Astrocyte (in vitro differentiated cells and primary cell): Measurements from ENCODE around the gene IDH3A. TPM values are rescaled to one million over a fixed set of nuclear protein-coding genes. Genes with fewer than 3 reads are reported as not detected.

Source experiments
- DNase-seq: peaks from one replicate; pipeline ENCODE4 v3.0.0-alpha.2; 2010; ENCODE audit warnings: low read depth
- FAIRE-seq: peaks from 2 replicates; lab custom pipeline; 2011; peaks lifted over from hg19 to GRCh38; lab: Jason Lieb, UNC
- H2AFZ ChIP-seq: 2 replicates; pipeline ENCODE4 v1.6.0; 2012; ENCODE audit warnings: low read depth, low read length, inconsistent platforms
- H3K27ac ChIP-seq: 2 replicates; pipeline ENCODE4 v1.5.1; 2011; ENCODE audit warnings: low read depth, low read length, inconsistent platforms
- H3K27me3 ChIP-seq: 2 replicates; pipeline ENCODE4 v1.6.0; 2011; ENCODE audit warnings: low read length, inconsistent platforms; ENCODE audit not compliant: insufficient read depth
- H3K36me3 ChIP-seq: 2 replicates; pipeline ENCODE4 v1.5.1; 2011; ENCODE audit warnings: low read length, inconsistent platforms; ENCODE audit not compliant: insufficient read depth
- H3K4me1 ChIP-seq: 2 replicates; pipeline ENCODE4 v1.5.1; 2011; ENCODE audit warnings: low read length, inconsistent platforms; ENCODE audit not compliant: insufficient read depth
- H3K4me2 ChIP-seq: 2 replicates; pipeline ENCODE4 v1.6.0; 2012; ENCODE audit warnings: low read length, inconsistent platforms
- H3K4me3 ChIP-seq: 2 replicates; pipeline ENCODE4 v1.5.1; 2011; ENCODE audit warnings: low read depth, mild to moderate bottlenecking, low read length, inconsistent platforms; ENCODE audit not compliant: insufficient read depth
- H3K79me2 ChIP-seq: 2 replicates; pipeline ENCODE4 v1.6.0; 2012; ENCODE audit warnings: mild to moderate bottlenecking, low read length, inconsistent platforms; ENCODE audit not compliant: insufficient read depth
- H3K9ac ChIP-seq: 2 replicates; pipeline ENCODE4 v1.6.0; 2012; ENCODE audit warnings: mild to moderate bottlenecking, low read length, inconsistent platforms
- H3K9me3 ChIP-seq: 2 replicates; pipeline ENCODE4 v1.5.1; 2012; ENCODE audit warnings: low read depth, mild to moderate bottlenecking, low read length, inconsistent platforms; ENCODE audit not compliant: insufficient read depth
- H4K20me1 ChIP-seq: 2 replicates; pipeline ENCODE4 v1.6.0; 2012; ENCODE audit warnings: low read length, inconsistent platforms; ENCODE audit not compliant: insufficient read depth
- H3K27ac Mint-ChIP-seq: one replicate; pipeline ENCODE4 v1.8.0; 2021; ENCODE audit warnings: mild to moderate bottlenecking, mixed read lengths; ENCODE audit not compliant: unreplicated experiment
- H3K27me3 Mint-ChIP-seq: one replicate; pipeline ENCODE4 v1.8.0; 2021; ENCODE audit warnings: low read depth, mixed read lengths; ENCODE audit not compliant: unreplicated experiment
- H3K36me3 Mint-ChIP-seq: one replicate; pipeline ENCODE4 v1.8.0; 2021; ENCODE audit warnings: low read depth, mixed read lengths; ENCODE audit not compliant: unreplicated experiment
- H3K4me1 Mint-ChIP-seq: one replicate; pipeline ENCODE4 v1.8.0; 2021; ENCODE audit warnings: low read depth, mixed read lengths; ENCODE audit not compliant: unreplicated experiment
- H3K4me3 Mint-ChIP-seq: one replicate; pipeline ENCODE4 v1.8.0; 2021; ENCODE audit warnings: mild to moderate bottlenecking, moderate library complexity, mixed read lengths; ENCODE audit not compliant: unreplicated experiment
- H3K9me3 Mint-ChIP-seq: one replicate; pipeline ENCODE4 v1.8.0; 2021; ENCODE audit warnings: mild to moderate bottlenecking, mixed read lengths; ENCODE audit not compliant: unreplicated experiment
- EZH2 ChIP-seq: IDR thresholded peaks from 2 replicates; pipeline ENCODE4 v1.6.1; 2012; ENCODE audit warnings: mild to moderate bottlenecking, low read length, inconsistent platforms; ENCODE audit not compliant: insufficient read depth
- total RNA-seq: library from RNA; stranded (reverse); gene quantifications from 2 replicates; pipeline ENCODE4 v1.2.1, GENCODE V29; 2021
- TF ChIP-seq, protein P1 (sequence below): IDR thresholded peaks from 2 replicates; pipeline ENCODE4 v1.5.1; 2011; ENCODE audit warnings: low read depth, mild to moderate bottlenecking, inconsistent platforms, low read length, moderate library complexity; ENCODE audit not compliant: insufficient read depth

IDH3A gene
- total RNA-seq, 1 donor from 2014 or later: 36.3 TPM

- Mint-ChIP-seq H3K9me3 (no peaks in the 10 kb centered on the region), H3K4me1 (peaks cover 6% of the 10 kb centered on the region)
Measured at GRCh38 chr15:78133801-78134200, 15.4 kb upstream of the IDH3A start.

GRCh38 chr15:78139578-78139977 is 9.6 kb upstream of the IDH3A start:
- Histone ChIP-seq H3K4me3 (no peak overlapping the region), H3K36me3 (no peaks in the 10 kb centered on the region), H2AFZ (no peak overlapping the region), H3K4me2 (no peak overlapping the region), H3K4me1 (no peaks in the 10 kb centered on the region), H3K9me3 (no peaks in the 10 kb centered on the region), H3K9ac (no peak overlapping the region), H3K27ac (no peak overlapping the region), H3K27me3 (no peaks in the 10 kb centered on the region), H3K79me2 (no peaks in the 10 kb centered on the region), H4K20me1 (no peaks in the 10 kb centered on the region)
- H3K4me3 Mint-ChIP-seq: no peak overlapping the region
- H3K36me3 Mint-ChIP-seq: no peaks in the 10 kb centered on the region
- no peak for DNase-seq
- no peaks in the 10 kb centered on the region for H3K9me3 Mint-ChIP-seq
- H3K4me1 Mint-ChIP-seq: peaks cover 2% of the 10 kb centered on the region
- FAIRE-seq: no peak
- no peak for TF ChIP-seq EZH2
- TF ChIP-seq, protein P1, sequence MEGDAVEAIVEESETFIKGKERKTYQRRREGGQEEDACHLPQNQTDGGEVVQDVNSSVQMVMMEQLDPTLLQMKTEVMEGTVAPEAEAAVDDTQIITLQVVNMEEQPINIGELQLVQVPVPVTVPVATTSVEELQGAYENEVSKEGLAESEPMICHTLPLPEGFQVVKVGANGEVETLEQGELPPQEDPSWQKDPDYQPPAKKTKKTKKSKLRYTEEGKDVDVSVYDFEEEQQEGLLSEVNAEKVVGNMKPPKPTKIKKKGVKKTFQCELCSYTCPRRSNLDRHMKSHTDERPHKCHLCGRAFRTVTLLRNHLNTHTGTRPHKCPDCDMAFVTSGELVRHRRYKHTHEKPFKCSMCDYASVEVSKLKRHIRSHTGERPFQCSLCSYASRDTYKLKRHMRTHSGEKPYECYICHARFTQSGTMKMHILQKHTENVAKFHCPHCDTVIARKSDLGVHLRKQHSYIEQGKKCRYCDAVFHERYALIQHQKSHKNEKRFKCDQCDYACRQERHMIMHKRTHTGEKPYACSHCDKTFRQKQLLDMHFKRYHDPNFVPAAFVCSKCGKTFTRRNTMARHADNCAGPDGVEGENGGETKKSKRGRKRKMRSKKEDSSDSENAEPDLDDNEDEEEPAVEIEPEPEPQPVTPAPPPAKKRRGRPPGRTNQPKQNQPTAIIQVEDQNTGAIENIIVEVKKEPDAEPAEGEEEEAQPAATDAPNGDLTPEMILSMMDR: no peak
- no peak overlapping the region for H3K27ac Mint-ChIP-seq
- H3K27me3 Mint-ChIP-seq: peaks cover 7% of the 10 kb centered on the region

More at GRCh38 chr15:78133801-78134200, 15.4 kb upstream of the IDH3A start:
- H3K36me3 ChIP-seq: no peaks in the 10 kb centered on the region
- Mint-ChIP-seq H3K27ac (no peak overlapping the region), H3K27me3 (peaks cover 10% of the 10 kb centered on the region), H3K4me3 (no peak overlapping the region), H3K36me3 (no peaks in the 10 kb centered on the region)
- no peak overlapping the region for H2AFZ ChIP-seq
- no peak overlapping the region for H3K27ac ChIP-seq
- H3K79me2 ChIP-seq: no peaks in the 10 kb centered on the region
- no peaks in the 10 kb centered on the region for H3K27me3 ChIP-seq
- DNase-seq (no peak), FAIRE-seq (no peak)
- no peak overlapping the region for H3K4me3 ChIP-seq
- no peak overlapping the region for H3K9ac ChIP-seq
- H4K20me1 ChIP-seq: no peaks in the 10 kb centered on the region
- H3K4me2 ChIP-seq: no peak overlapping the region
- peaks cover 5% of the 10 kb centered on the region for H3K4me1 ChIP-seq
- TF ChIP-seq, protein P1: no peak
- TF ChIP-seq EZH2: no peak
- H3K9me3 ChIP-seq: no peaks in the 10 kb centered on the region

- H3K4me3 ChIP-seq: no peak overlapping the region
- no peak for TF ChIP-seq EZH2
- TF ChIP-seq, protein P1: no peak
- H4K20me1 ChIP-seq: no peaks in the 10 kb centered on the region
- DNase-seq (no peak), FAIRE-seq (no peak)
- Mint-ChIP-seq H3K27me3 (peaks cover 7% of the 10 kb centered on the region), H3K4me1 (peaks cover 2% of the 10 kb centered on the region), H3K36me3 (no peaks in the 10 kb centered on the region), H3K4me3 (no peak overlapping the region), H3K27ac (no peak overlapping the region), H3K9me3 (no peaks in the 10 kb centered on the region)
- H3K27ac ChIP-seq: no peak overlapping the region
- no peaks in the 10 kb centered on the region for H3K36me3 ChIP-seq
- H2AFZ ChIP-seq: no peak overlapping the region
- H3K9ac ChIP-seq: no peak overlapping the region
- H3K4me1 ChIP-seq: no peaks in the 10 kb centered on the region
- no peak overlapping the region for H3K4me2 ChIP-seq
- H3K27me3 ChIP-seq: no peaks in the 10 kb centered on the region
- H3K9me3 ChIP-seq: no peaks in the 10 kb centered on the region
- no peaks in the 10 kb centered on the region for H3K79me2 ChIP-seq
Measured at GRCh38 chr15:78140292-78140691, 8.9 kb upstream of the IDH3A start.
